Skeletal muscle satellite cell (primary cell): ENCODE data around the gene TTC31.
A peak's percentile ranks its signal among the peaks of the same experiment; 100 is the strongest.
"Not testable (repeated sequence)": the region's sequence is repeated elsewhere in the genome, so short reads cannot be mapped to it uniquely, and the experiment has no call there.

Experiments
- H3K27me3 ChIP-seq: 2 replicates; pipeline ENCODE4 v1.7.0; 2013; ENCODE audit warnings: low read length; ENCODE audit not compliant: control insufficient read depth, insufficient read depth
- H3K36me3 ChIP-seq: 2 replicates; pipeline ENCODE4 v1.7.0; 2013; ENCODE audit warnings: mild to moderate bottlenecking, control low read depth, low read length; ENCODE audit not compliant: insufficient read depth
- H3K4me1 ChIP-seq: 2 replicates; pipeline ENCODE4 v1.7.0; 2013; ENCODE audit warnings: low read length; ENCODE audit not compliant: control insufficient read depth, insufficient read depth
- H3K4me2 ChIP-seq: 2 replicates; pipeline ENCODE4 v1.7.0; 2013; ENCODE audit warnings: mild to moderate bottlenecking, low read length
- H3K4me3 ChIP-seq: 2 replicates; pipeline ENCODE4 v1.7.0; 2013; ENCODE audit warnings: low read length
- H3K9ac ChIP-seq: 2 replicates; pipeline ENCODE4 v1.7.0; 2013; ENCODE audit warnings: mild to moderate bottlenecking, low read depth, low read length, moderate library complexity
- H3K9me3 ChIP-seq: replicated peaks from 2 replicates; pipeline ENCODE4 v1.7.0; 2013; ENCODE audit warnings: mild to moderate bottlenecking, control low read depth, low read length

TTC31 gene

GRCh38 chr2:74472945-74473258 lies 10.0 kb upstream of the TTC31 start:
- peaks cover 14% of the 10 kb centered on the region for H3K4me1 ChIP-seq
- no peaks in the 10 kb centered on the region for H3K9me3 ChIP-seq
- peak overlapping the region; percentile 89 for H3K4me3 ChIP-seq
- peak overlapping the region; percentile 93 for H3K4me2 ChIP-seq
- peak overlapping the region; percentile 91 for H3K9ac ChIP-seq
- peaks cover 22% of the 10 kb centered on the region for H3K36me3 ChIP-seq
- no peaks in the 10 kb centered on the region for H3K27me3 ChIP-seq

GRCh38 chr2:74474481-74474880 lies 8.4 kb upstream of the TTC31 start:
- no peak overlapping the region for H3K9ac ChIP-seq
- no peak overlapping the region for H3K4me2 ChIP-seq
- no peaks in the 10 kb centered on the region for H3K27me3 ChIP-seq
- peaks cover 22% of the 10 kb centered on the region for H3K36me3 ChIP-seq
- no peaks in the 10 kb centered on the region for H3K9me3 ChIP-seq
- no peak overlapping the region for H3K4me3 ChIP-seq
- H3K4me1 ChIP-seq = peaks cover 14% of the 10 kb centered on the region

GRCh38 chr2:74474899-74475298 lies 8.0 kb upstream of the TTC31 start:
- Histone ChIP-seq H3K4me2 (no peak overlapping the region), H3K27me3 (no peaks in the 10 kb centered on the region), H3K9me3 (no peaks in the 10 kb centered on the region), H3K9ac (no peak overlapping the region), H3K4me3 (no peak overlapping the region), H3K4me1 (peaks cover 14% of the 10 kb centered on the region), H3K36me3 (peaks cover 24% of the 10 kb centered on the region)

- peak overlapping the region; percentile 83 for H3K4me3 ChIP-seq
- H3K4me2 ChIP-seq = peak overlapping the region; percentile 91
- H3K9me3 ChIP-seq = no peaks in the 10 kb centered on the region
- peak overlapping the region; percentile 87 for H3K9ac ChIP-seq
- H3K36me3 ChIP-seq = peaks cover 29% of the 10 kb centered on the region
- H3K27me3 ChIP-seq = no peaks in the 10 kb centered on the region
- H3K4me1 ChIP-seq = peaks cover 16% of the 10 kb centered on the region
Measured at GRCh38 chr2:74481431-74481830, 1.4 kb upstream of the TTC31 start.

- H3K4me3 ChIP-seq = peak overlapping the region; percentile 83
- H3K4me2 ChIP-seq = peak overlapping the region; percentile 91
- H3K9me3 ChIP-seq = no peaks in the 10 kb centered on the region
- peaks cover 24% of the 10 kb centered on the region for H3K36me3 ChIP-seq
- peaks cover 16% of the 10 kb centered on the region for H3K4me1 ChIP-seq
- H3K27me3 ChIP-seq = no peaks in the 10 kb centered on the region
- peak overlapping the region; percentile 87 for H3K9ac ChIP-seq
Measured at GRCh38 chr2:74481961-74482800, 700 bp upstream of the TTC31 start.

GRCh38 chr2:74483675-74484164 lies 839 bp downstream of the TTC31 start:
- H3K9me3 ChIP-seq, H3K27me3 ChIP-seq: not testable (repeated sequence)
- H3K4me1 ChIP-seq = peaks cover 16% of the 10 kb centered on the region
- peak overlapping the region; percentile 91 for H3K4me2 ChIP-seq
- peaks cover 18% of the 10 kb centered on the region for H3K36me3 ChIP-seq
- peak overlapping the region; percentile 83 for H3K4me3 ChIP-seq
- H3K9ac ChIP-seq = peak overlapping the region; percentile 87

- peaks cover 9% of the 10 kb centered on the region for H3K4me1 ChIP-seq
- H3K4me2 ChIP-seq = no peak overlapping the region
- no peaks in the 10 kb centered on the region for H3K9me3 ChIP-seq
- peaks cover 18% of the 10 kb centered on the region for H3K36me3 ChIP-seq
- no peak overlapping the region for H3K9ac ChIP-seq
- no peaks in the 10 kb centered on the region for H3K27me3 ChIP-seq
- no peak overlapping the region for H3K4me3 ChIP-seq
Measured at GRCh38 chr2:74486141-74486540, 3.3 kb downstream of the TTC31 start.

GRCh38 chr2:74488643-74489481 lies 6.0 kb downstream of the TTC31 start:
- Histone ChIP-seq H3K4me3 (no peak overlapping the region), H3K4me2 (no peak overlapping the region), H3K27me3 (no peaks in the 10 kb centered on the region), H3K36me3 (peaks cover 40% of the 10 kb centered on the region), H3K4me1 (peaks cover 5% of the 10 kb centered on the region), H3K9ac (no peak overlapping the region), H3K9me3 (no peaks in the 10 kb centered on the region)

- no peak overlapping the region for H3K9ac ChIP-seq
Measured at GRCh38 chr2:74489906-74490305, 7.0 kb downstream of the TTC31 start.

GRCh38 chr2:74491648-74492544 lies 9.0 kb downstream of the TTC31 start:
- Histone ChIP-seq H3K27me3 (no peaks in the 10 kb centered on the region), H3K9me3 (no peaks in the 10 kb centered on the region), H3K4me3 (no peak overlapping the region), H3K4me2 (no peak overlapping the region), H3K36me3 (peaks cover 46% of the 10 kb centered on the region), H3K4me1 (peaks cover 5% of the 10 kb centered on the region), H3K9ac (no peak overlapping the region)

More at GRCh38 chr2:74489906-74490305, 7.0 kb downstream of the TTC31 start:
- Histone ChIP-seq H3K4me3 (no peak overlapping the region), H3K4me2 (no peak overlapping the region), H3K9me3 (no peaks in the 10 kb centered on the region), H3K27me3 (no peaks in the 10 kb centered on the region), H3K4me1 (peaks cover 5% of the 10 kb centered on the region), H3K36me3 (peaks cover 47% of the 10 kb centered on the region)

- Histone ChIP-seq H3K4me2 (no peak overlapping the region), H3K9ac (no peak overlapping the region), H3K9me3 (no peaks in the 10 kb centered on the region), H3K27me3 (peaks cover 15% of the 10 kb centered on the region), H3K36me3 (peaks cover 46% of the 10 kb centered on the region), H3K4me1 (peaks cover 17% of the 10 kb centered on the region), H3K4me3 (no peak overlapping the region)
Measured at GRCh38 chr2:74493546-74493945, 10.7 kb downstream of the TTC31 start.
